Trophoblast cell (in vitro differentiated cells and primary cell): ENCODE data around the gene CLCNKA.
"Not testable (repeated sequence)": the region's sequence is repeated elsewhere in the genome, so short reads cannot be mapped to it uniquely, and the experiment has no call there.

ENCODE experiments used
- DNase-seq, 2 donors: peaks; one replicate each; pipeline ENCODE4 v3.0.0-alpha.2; 2016
- H2AFZ ChIP-seq: 2 replicates; pipeline ENCODE4 v1.6.1; 2013; ENCODE audit warnings: low read length, moderate library complexity, mild to moderate bottlenecking; ENCODE audit not compliant: insufficient read depth, poor library complexity
- H2AK5ac ChIP-seq: 2 replicates; pipeline ENCODE4 v1.6.1; 2013; ENCODE audit warnings: mild to moderate bottlenecking, low read length
- H2BK120ac ChIP-seq: 2 replicates; pipeline ENCODE4 v1.6.1; 2013; ENCODE audit warnings: low read length, mild to moderate bottlenecking, moderate library complexity; ENCODE audit not compliant: insufficient read depth, poor library complexity
- H2BK12ac ChIP-seq: 2 replicates; pipeline ENCODE4 v1.6.1; 2013; ENCODE audit warnings: mild to moderate bottlenecking, low read length, moderate library complexity
- H2BK5ac ChIP-seq: 2 replicates; pipeline ENCODE4 v1.6.1; 2013; ENCODE audit warnings: low read length, low read depth, moderate library complexity, mild to moderate bottlenecking; ENCODE audit not compliant: poor library complexity
- H3K14ac ChIP-seq: 2 replicates; pipeline ENCODE4 v1.6.1; 2013; ENCODE audit warnings: mild to moderate bottlenecking, low read length
- H3K18ac ChIP-seq: 2 replicates; pipeline ENCODE4 v1.6.1; 2013; ENCODE audit warnings: mild to moderate bottlenecking, low read length
- H3K23ac ChIP-seq: 2 replicates; pipeline ENCODE4 v1.6.1; 2013; ENCODE audit warnings: low read length
- H3K27ac ChIP-seq: 2 replicates; pipeline ENCODE4 v1.5.1; 2013; ENCODE audit warnings: low read depth, mild to moderate bottlenecking, inconsistent platforms, low read length, moderate library complexity
- H3K27me3 ChIP-seq: 2 replicates; pipeline ENCODE4 v1.6.1; 2013; ENCODE audit warnings: inconsistent platforms, mild to moderate bottlenecking, low read length, moderate library complexity; ENCODE audit not compliant: insufficient read depth
- H3K36me3 ChIP-seq, 2 experiments: 1 replicate in 1 of 2; 2 replicates in 1 of 2; pipeline ENCODE4 v1.6.1; 2013; ENCODE audit warnings: low read length in 2 of 2, mild to moderate bottlenecking in 2 of 2, moderate library complexity in 1 of 2; ENCODE audit not compliant: insufficient read depth in 2 of 2, control insufficient read depth in 1 of 2
- H3K4ac ChIP-seq: 2 replicates; pipeline ENCODE4 v1.6.1; 2013; ENCODE audit warnings: low read depth, mild to moderate bottlenecking, low read length, moderate library complexity
- H3K4me1 ChIP-seq, 2 experiments: 1 replicate in 1 of 2; 2 replicates in 1 of 2; pipeline ENCODE4 v1.6.1; 2013; ENCODE audit warnings: low read length in 2 of 2, mild to moderate bottlenecking in 2 of 2, moderate library complexity in 1 of 2; ENCODE audit not compliant: insufficient read depth in 2 of 2, control insufficient read depth in 1 of 2
- H3K4me2 ChIP-seq: 2 replicates; pipeline ENCODE4 v1.6.1; 2013; ENCODE audit warnings: inconsistent platforms, mild to moderate bottlenecking, low read length, moderate library complexity
- H3K4me3 ChIP-seq: 2 replicates; pipeline ENCODE4 v1.5.1; 2013; ENCODE audit warnings: mild to moderate bottlenecking, low read depth, low read length, inconsistent platforms
- H3K79me1 ChIP-seq: one replicate; pipeline ENCODE4 v1.6.1; 2013; ENCODE audit warnings: low read length
- H3K79me2 ChIP-seq: 2 replicates; pipeline ENCODE4 v1.6.1; 2013; ENCODE audit warnings: low read length, mild to moderate bottlenecking; ENCODE audit not compliant: control insufficient read depth, insufficient read depth, poor library complexity
- H3K9ac ChIP-seq: 2 replicates; pipeline ENCODE4 v1.6.1; 2013; ENCODE audit warnings: mild to moderate bottlenecking, low read length
- H3K9me3 ChIP-seq: 2 replicates; pipeline ENCODE4 v1.6.1; 2013; ENCODE audit warnings: low read depth, mild to moderate bottlenecking, control low read depth, inconsistent platforms, low read length; ENCODE audit not compliant: insufficient read depth
- H4K12ac ChIP-seq: 2 replicates; pipeline ENCODE4 v1.6.1; 2013; ENCODE audit warnings: low read depth, mild to moderate bottlenecking, low read length, moderate library complexity
- H4K8ac ChIP-seq: 2 replicates; pipeline ENCODE4 v1.6.1; 2013; ENCODE audit warnings: low read depth, mild to moderate bottlenecking, low read length, moderate library complexity
- H4K91ac ChIP-seq: one replicate; pipeline ENCODE4 v1.6.1; 2013; ENCODE audit warnings: low read depth, mild to moderate bottlenecking, low read length, moderate library complexity
- WGBS: extraction: QIAGEN DNeasy Blood & Tissue Kit; methylation state at CpG from one replicate; pipeline ENCODE4 v1.1.7; 2013; ENCODE audit warnings: missing lambda C conversion rate; ENCODE audit not compliant: insufficient read length, insufficient coverage; ENCODE audit errors: extremely low coverage; 5-methylcytosine and 5-hydroxymethylcytosine counted together

Gene CLCNKA

GRCh38 chr1:15998929-15999328, 22.9 kb upstream of the CLCNKA start:
- H3K23ac ChIP-seq, result no peak overlapping the region
- no peak overlapping the region for H3K4me2 ChIP-seq
- H3K9me3 ChIP-seq, result peaks cover 4% of the 10 kb centered on the region
- H4K91ac ChIP-seq, result no peak overlapping the region
- no peaks in the 10 kb centered on the region for H3K79me1 ChIP-seq
- no peaks in the 10 kb centered on the region for H3K27me3 ChIP-seq
- no peak overlapping the region for H2BK12ac ChIP-seq
- H4K12ac ChIP-seq, result no peak overlapping the region
- H4K8ac ChIP-seq, result no peak overlapping the region
- no CpG with 5 or more reads among the region's 11 CpGs for WGBS
- no peak overlapping the region for H2BK5ac ChIP-seq
- H2BK120ac ChIP-seq, result no peak overlapping the region
- H2AK5ac ChIP-seq, result no peak overlapping the region
- no peaks in the 10 kb centered on the region for H3K79me2 ChIP-seq
- no peak overlapping the region for H3K27ac ChIP-seq
- no peak overlapping the region for H2AFZ ChIP-seq
- H3K36me3 ChIP-seq, result no peaks in the 10 kb centered on the region
- H3K4ac ChIP-seq, result no peak overlapping the region
- peaks cover 6 to 12% of the 10 kb centered on the region in 2 experiments for H3K4me1 ChIP-seq
- H3K4me3 ChIP-seq, result no peak overlapping the region
- no peak overlapping the region for H3K9ac ChIP-seq
- H3K14ac ChIP-seq, result no peak overlapping the region
- H3K18ac ChIP-seq, result no peak overlapping the region
- no peak for DNase-seq

DNA sequence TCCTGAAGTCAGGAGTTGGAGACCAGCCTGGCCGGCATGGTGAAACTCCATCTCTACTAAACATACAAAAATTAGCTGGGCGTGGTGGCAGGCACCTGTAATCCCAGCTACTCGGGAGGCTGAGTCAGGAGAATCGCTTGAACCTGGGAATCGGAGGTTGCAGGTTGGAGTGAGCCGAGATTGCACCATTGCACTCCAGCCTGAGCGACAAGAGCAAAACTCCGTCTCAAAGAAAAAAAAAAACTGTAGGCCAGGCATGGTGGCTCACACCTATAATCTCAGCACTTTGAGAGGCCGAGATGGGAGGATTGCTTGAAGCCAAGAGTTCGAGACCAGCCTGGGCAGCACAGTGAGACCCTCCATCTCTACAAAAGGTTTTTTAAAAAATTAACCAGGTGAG, 20.6 kb upstream of the CLCNKA start:
- H3K4me2 ChIP-seq, H3K4ac ChIP-seq, H3K23ac ChIP-seq, H4K91ac ChIP-seq, H2BK120ac ChIP-seq, H3K18ac ChIP-seq, H3K14ac ChIP-seq, H3K79me2 ChIP-seq, H2AK5ac ChIP-seq, H2BK12ac ChIP-seq, H3K27me3 ChIP-seq, H3K27ac ChIP-seq, H2AFZ ChIP-seq, H3K79me1 ChIP-seq, H3K36me3 ChIP-seq, H2BK5ac ChIP-seq, H4K12ac ChIP-seq, H3K9me3 ChIP-seq, H3K4me3 ChIP-seq, H3K9ac ChIP-seq, H4K8ac ChIP-seq, DNase-seq: not testable (repeated sequence)
- WGBS, result no CpG with 5 or more reads among the region's 10 CpGs
- peaks cover 6 to 12% of the 10 kb centered on the region in 2 experiments for H3K4me1 ChIP-seq

GRCh38 chr1:16005597-16005996, 16.2 kb upstream of the CLCNKA start:
- H4K8ac ChIP-seq, result no peak overlapping the region
- H3K79me2 ChIP-seq, result no peaks in the 10 kb centered on the region
- no peak overlapping the region for H3K27ac ChIP-seq
- no peak overlapping the region for H2BK12ac ChIP-seq
- H3K9ac ChIP-seq, result no peak overlapping the region
- no peaks in the 10 kb centered on the region for H3K27me3 ChIP-seq
- no peak overlapping the region for H2BK120ac ChIP-seq
- H3K9me3 ChIP-seq, result peaks cover 4% of the 10 kb centered on the region
- no peak overlapping the region for H4K91ac ChIP-seq
- H2AFZ ChIP-seq, result no peak overlapping the region
- H4K12ac ChIP-seq, result no peak overlapping the region
- H2AK5ac ChIP-seq, result no peak overlapping the region
- no peaks in the 10 kb centered on the region for H3K79me1 ChIP-seq
- H3K4me3 ChIP-seq, result no peak overlapping the region
- no peak overlapping the region for H3K4ac ChIP-seq
- no peak overlapping the region for H2BK5ac ChIP-seq
- no peak for DNase-seq
- no CpG with 5 or more reads among the region's 5 CpGs for WGBS
- no peaks in the 10 kb centered on the region for H3K4me1 ChIP-seq
- no peaks in the 10 kb centered on the region for H3K36me3 ChIP-seq
- H3K14ac ChIP-seq, result no peak overlapping the region
- no peak overlapping the region for H3K4me2 ChIP-seq
- no peak overlapping the region for H3K23ac ChIP-seq
- no peak overlapping the region for H3K18ac ChIP-seq

GRCh38 chr1:16006010-16006409, 15.8 kb upstream of the CLCNKA start:
- Histone ChIP-seq H2BK5ac (no peak overlapping the region), H3K9ac (no peak overlapping the region), H3K36me3 (no peaks in the 10 kb centered on the region), H4K91ac (no peak overlapping the region), H3K27me3 (no peaks in the 10 kb centered on the region), H2AK5ac (peak overlapping the region; percentile 75), H3K4ac (no peak overlapping the region), H3K14ac (no peak overlapping the region), H3K18ac (no peak overlapping the region), H2AFZ (no peak overlapping the region), H3K9me3 (peaks cover 4% of the 10 kb centered on the region), H2BK12ac (no peak overlapping the region), H3K79me1 (no peaks in the 10 kb centered on the region), H3K79me2 (no peaks in the 10 kb centered on the region), H3K4me3 (no peak overlapping the region), H2BK120ac (no peak overlapping the region), H4K8ac (no peak overlapping the region), H3K27ac (no peak overlapping the region), H3K4me1 (no peaks in the 10 kb centered on the region), H4K12ac (no peak overlapping the region), H3K4me2 (no peak overlapping the region), H3K23ac (no peak overlapping the region)
- DNase-seq, result no peak
- WGBS, result no CpG with 5 or more reads among the region's 11 CpGs
